HG03571 (cell line): ENCODE data around the gene F12.
"Not testable (repeated sequence)": the region's sequence is repeated elsewhere in the genome, so short reads cannot be mapped to it uniquely, and the experiment has no call there.

Experiments
- ATAC-seq: cut with Tn5 transposase; IDR thresholded peaks from one replicate; pipeline ENCODE4 v1.9.1; 2021; ENCODE audit not compliant: unreplicated experiment

Gene F12

GRCh38 chr5:177370488-177371119, 38.8 kb downstream of the F12 start:
- peak; percentile 62 for ATAC-seq

- ATAC-seq: no peak
Measured at GRCh38 chr5:177369645-177370440, 39.5 kb downstream of the F12 start.

- ATAC-seq: no peak
Measured at GRCh38 chr5:177368869-177369644, 40.3 kb downstream of the F12 start.

GRCh38 chr5:177367981-177368868, 41.1 kb downstream of the F12 start:
- ATAC-seq: no peak

GRCh38 chr5:177367323-177367848, 42.0 kb downstream of the F12 start:
- no peak for ATAC-seq

GRCh38 chr5:177366528-177367322, 42.6 kb downstream of the F12 start:
- ATAC-seq: no peak

GRCh38 chr5:177365845-177366527, 43.4 kb downstream of the F12 start:
- ATAC-seq: no peak

- ATAC-seq: no peak
Measured at GRCh38 chr5:177364159-177364962, 45.0 kb downstream of the F12 start.

GRCh38 chr5:177363565-177363964, 45.8 kb downstream of the F12 start:
- ATAC-seq: no peak

GRCh38 chr5:177362610-177363507, 46.5 kb downstream of the F12 start:
- no peak for ATAC-seq

- ATAC-seq: no peak
Measured at GRCh38 chr5:177362292-177362609, 47.1 kb downstream of the F12 start.

GRCh38 chr5:177361418-177362291, 47.7 kb downstream of the F12 start:
- no peak for ATAC-seq

- ATAC-seq: not testable (repeated sequence)
Measured at GRCh38 chr5:177360740-177361139, 48.6 kb downstream of the F12 start.

- ATAC-seq: no peak
Measured at GRCh38 chr5:177359860-177360259, 49.5 kb downstream of the F12 start.

- no peak for ATAC-seq
Measured at GRCh38 chr5:177359451-177359851, 49.9 kb downstream of the F12 start.

GRCh38 chr5:177358370-177358819, 51.0 kb downstream of the F12 start:
- ATAC-seq: no peak
